Aorta (tissue), 5 donors: ENCODE results near the gene GARS1. TPM values are rescaled to one million over a fixed set of nuclear protein-coding genes. Genes with fewer than 3 reads are reported as not detected.
"Not testable (repeated sequence)": the region's sequence is repeated elsewhere in the genome, so short reads cannot be mapped to it uniquely, and the experiment has no call there.

Experiments used
- ATAC-seq: fragments of 200-7000 bp; cut with Tn5 transposase; one replicate; pipeline ENCODE4 v1.9.1; 2022; ENCODE audit warnings: moderate library complexity; ENCODE audit not compliant: low FRiP score
- DNase-seq, 2 donors: peaks; one replicate each; pipeline ENCODE4 v3.0.0-alpha.2; 2020
- H3K27ac ChIP-seq, 2 donors: one replicate each; pipeline ENCODE4 v1.5.1; 2013; ENCODE audit warnings: low read length in 2 of 2, mild to moderate bottlenecking in 2 of 2, moderate library complexity in 2 of 2, control low read depth in 1 of 2, inconsistent platforms in 1 of 2, low read depth in 1 of 2
- H3K27me3 ChIP-seq, 2 donors: one replicate each; pipeline ENCODE4 v1.6.1; 2013; ENCODE audit warnings: control low read depth in 1 of 2, low read length in 1 of 2, mild to moderate bottlenecking in 1 of 2, moderate library complexity in 1 of 2; ENCODE audit not compliant: insufficient read depth in 2 of 2, control insufficient read depth in 1 of 2
- H3K36me3 ChIP-seq, 2 donors: one replicate each; pipeline ENCODE4 v1.6.1; 2013; ENCODE audit warnings: control low read depth in 1 of 2, low read length in 1 of 2, mild to moderate bottlenecking in 1 of 2; ENCODE audit not compliant: insufficient read depth in 2 of 2, control insufficient read depth in 1 of 2
- H3K4me1 ChIP-seq, 2 donors: one replicate each; pipeline ENCODE4 v1.6.1; 2013; ENCODE audit warnings: low read length in 2 of 2, control low read depth in 1 of 2, mild to moderate bottlenecking in 1 of 2, moderate library complexity in 1 of 2; ENCODE audit not compliant: insufficient read depth in 2 of 2, control insufficient read depth in 1 of 2
- H3K4me3 ChIP-seq, 2 donors: one replicate each; pipeline ENCODE4 v1.5.1; 2013; ENCODE audit warnings: low read length in 2 of 2, control low read depth in 1 of 2, mild to moderate bottlenecking in 1 of 2
- H3K9me3 ChIP-seq: one replicate; pipeline ENCODE4 v1.6.1; 2013; ENCODE audit warnings: mild to moderate bottlenecking, low read length; ENCODE audit not compliant: control insufficient read depth
- WGBS, 2 donors: extraction: QIAGEN DNeasy Blood & Tissue Kit; methylation state at CpG; one replicate each; pipeline ENCODE4 v1.1.7; 2013; 5-methylcytosine and 5-hydroxymethylcytosine counted together
- intact Hi-C, 2 donors: fragments of 100-400 bp; cut with DNase I; formaldehyde crosslinking; loops; one replicate each; pipeline versions ENCODE4 v1.14.2 to v1.15.0; 2022
- polyA plus RNA-seq, 2 donors: library from polyadenylated mRNA; stranded (reverse); fragments of 200-250 nt; gene quantifications; one replicate each; pipeline ENCODE4 v1.2.3, GENCODE V29; 2013
- total RNA-seq, 2 donors: library from RNA; stranded (reverse); fragmentation: NEBNext Ultra II Directional; extraction: Animal tissue kit (Norgen Biotek cat#: 25700); gene quantifications; one replicate each; pipeline ENCODE4 v1.2.1, GENCODE V29; 2021
- donor health status: healthy with polysubstance abuse.
- donor health status: Bipolar disorder and iron deficiency.
- donor health status: DM: no; HTN: no; CAD: no.
- donor health status: DM: no; HTN: no; CAD: no.
- donor health status: DM: yes; HTN: yes; CAD: no.

GARS1 gene
- total and polyA plus RNA-seq, 4 donors, result 33.2 to 73.8 (median 47.1) TPM

DNA sequence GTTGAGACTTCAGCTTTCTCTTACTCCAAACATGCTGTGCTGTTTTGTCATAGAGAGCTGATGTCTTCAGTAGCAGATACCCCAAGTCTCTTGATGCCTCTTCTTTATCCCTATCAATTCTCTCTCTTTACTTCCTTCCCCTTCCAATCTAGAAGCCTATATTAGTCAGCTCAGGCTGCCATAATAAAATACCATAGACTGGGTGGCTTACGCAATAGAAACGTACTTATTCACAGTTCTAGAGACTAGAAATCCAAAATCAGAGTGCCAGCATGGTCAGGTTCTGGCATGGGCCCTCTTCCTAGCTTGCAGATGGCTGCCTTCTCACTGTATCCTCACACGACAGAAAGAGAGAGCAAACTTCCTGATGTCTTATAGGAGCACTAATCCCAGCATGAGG lies 9.0 kb upstream of the GARS1 start:
- 82 to 87% methylated on average over 3 of the region's 3 CpGs for whole genome bisulfite sequencing, 2 donors

GRCh38 chr7:30587547-30587946 lies 7.1 kb upstream of the GARS1 start:
- H3K4me3 ChIP-seq, DNase-seq, H3K27me3 ChIP-seq, H3K36me3 ChIP-seq, ATAC-seq, H3K9me3 ChIP-seq, intact Hi-C loops, H3K27ac ChIP-seq, H3K4me1 ChIP-seq: not testable (repeated sequence)
- 96 to 97% methylated on average over 4 of the region's 4 CpGs for WGBS, 2 donors

More for the DNA sequence above, 9.0 kb upstream of the GARS1 start:
- Histone ChIP-seq H3K36me3 (peaks cover 2% of the 10 kb centered on the region in 2 donors), H3K4me1 (no peaks in the 10 kb centered on the region), H3K4me3 (no peak overlapping the region), H3K9me3 (no peaks in the 10 kb centered on the region), H3K27me3 (no peaks in the 10 kb centered on the region), H3K27ac (no peak overlapping the region)
- ATAC-seq (no peak), DNase-seq (no peak)
- intact Hi-C loops, result no loop called here

DNA sequence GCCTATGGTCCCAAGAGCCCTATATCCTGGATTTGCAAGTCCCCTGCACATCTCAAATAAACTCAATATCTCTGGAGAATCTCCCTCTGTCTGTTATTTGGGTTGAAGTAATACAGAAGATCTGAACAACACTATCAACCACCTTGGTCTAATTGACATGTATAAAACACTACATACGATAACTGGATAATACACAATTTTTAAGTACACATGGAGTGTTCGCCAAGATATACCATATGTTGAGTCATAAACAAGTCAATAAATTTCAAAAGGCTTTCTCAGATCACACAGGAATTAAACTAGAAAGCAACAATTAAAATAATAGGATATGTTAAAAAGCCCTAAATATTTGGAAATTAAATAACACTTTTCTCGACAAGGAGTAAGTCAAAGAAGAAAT lies 5.6 kb upstream of the GARS1 start:
- H3K4me1 ChIP-seq, result no peaks in the 10 kb centered on the region
- no peak for ATAC-seq

GRCh38 chr7:30594048-30594539 lies 584 bp upstream of the GARS1 start:
- intact Hi-C loops, result no loop called here
- Histone ChIP-seq H3K36me3 (no peaks in the 10 kb centered on the region), H3K4me3 (peak overlapping the region; percentile 88 to 93), H3K9me3 (no peaks in the 10 kb centered on the region), H3K4me1 (peaks cover 2 to 3% of the 10 kb centered on the region in 2 donors), H3K27me3 (no peaks in the 10 kb centered on the region), H3K27ac (peak overlapping the region; percentile 44 to 96)
- DNase-seq, result peak; percentile 50 to 67
- WGBS, 2 donors, result 1 to 2% methylated on average over 12 of the region's 12 CpGs
- ATAC-seq, result peak; percentile 59

More for the DNA sequence above, 5.6 kb upstream of the GARS1 start:
- Histone ChIP-seq H3K36me3 (no peaks in the 10 kb centered on the region), H3K4me3 (no peak overlapping the region), H3K27me3 (no peaks in the 10 kb centered on the region), H3K27ac (no peak overlapping the region), H3K9me3 (no peaks in the 10 kb centered on the region)
- WGBS, 2 donors, result 97 to 98% methylated on average over 3 of the region's 3 CpGs
- DNase-seq, result no peak
- intact Hi-C loops, result no loop called here

GRCh38 chr7:30595436-30596013 lies 847 bp downstream of the GARS1 start:
- ATAC-seq (no peak), DNase-seq (no peak)
- H3K27me3 ChIP-seq, result no peaks in the 10 kb centered on the region
- H3K9me3 ChIP-seq, result no peaks in the 10 kb centered on the region
- peaks cover 0 to 4% of the 10 kb centered on the region in 2 donors for H3K36me3 ChIP-seq
- 0 to 1% methylated on average over 13 of the region's 13 CpGs for WGBS, 2 donors
- peak overlapping the region in 1 of 2 donors; percentile 83 for H3K27ac ChIP-seq
- intact Hi-C loops, result no loop called here
- peak overlapping the region; percentile 92 to 93 for H3K4me3 ChIP-seq
- peaks cover 2 to 3% of the 10 kb centered on the region in 2 donors for H3K4me1 ChIP-seq

DNA sequence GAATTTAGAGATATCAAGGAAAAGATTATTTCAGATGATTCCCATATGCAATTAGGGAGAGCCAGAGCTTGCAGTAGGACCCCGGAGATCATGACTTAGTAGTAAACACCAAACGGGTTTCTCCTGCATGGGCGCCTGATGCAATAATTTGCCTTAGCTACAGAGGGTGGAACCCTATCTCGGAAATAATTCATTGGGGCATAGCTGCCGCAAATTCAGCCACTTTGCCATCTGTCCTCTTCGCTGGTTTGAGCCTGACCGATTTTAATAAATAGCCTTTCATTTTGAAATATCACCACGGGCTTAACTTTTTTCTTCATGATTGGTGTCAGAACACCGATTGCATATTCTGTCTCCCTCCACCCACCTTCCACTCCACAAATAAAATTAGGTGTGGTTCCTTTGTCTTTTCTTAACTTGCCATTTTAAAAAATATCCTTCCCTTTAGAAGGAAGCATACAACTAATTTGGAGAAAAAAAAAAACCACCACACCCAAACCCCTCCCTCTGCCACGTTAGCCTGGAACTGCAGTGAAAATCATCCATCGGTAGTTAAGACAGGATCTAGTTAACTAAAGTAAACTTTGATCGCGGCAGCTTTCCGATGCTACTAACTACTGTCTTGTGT lies 1.4 kb downstream of the GARS1 start:
- H3K4me1 ChIP-seq, result peaks cover 2 to 3% of the 10 kb centered on the region in 2 donors
- no peak for DNase-seq
- ATAC-seq, result no peak
- intact Hi-C loops, result no loop called here
- H3K36me3 ChIP-seq, result peaks cover 0 to 4% of the 10 kb centered on the region in 2 donors
- no peaks in the 10 kb centered on the region for H3K27me3 ChIP-seq
- peak overlapping the region; percentile 92 to 93 for H3K4me3 ChIP-seq
- H3K27ac ChIP-seq, result no peak overlapping the region
- WGBS, 2 donors, result 8 to 14% methylated on average over 14 of the region's 14 CpGs
- H3K9me3 ChIP-seq, result no peaks in the 10 kb centered on the region

- 79 to 80% methylated on average over 3 of the region's 3 CpGs for WGBS, 2 donors
- peaks cover 2 to 3% of the 10 kb centered on the region in 2 donors for H3K4me1 ChIP-seq
- H3K9me3 ChIP-seq, result no peaks in the 10 kb centered on the region
- H3K27me3 ChIP-seq, result no peaks in the 10 kb centered on the region
- DNase-seq (no peak), ATAC-seq (no peak)
- H3K27ac ChIP-seq, result no peak overlapping the region
- intact Hi-C loops, result no loop called here
- H3K36me3 ChIP-seq, result peaks cover 0 to 4% of the 10 kb centered on the region in 2 donors
- H3K4me3 ChIP-seq, result no peak overlapping the region
Observed at GRCh38 chr7:30596721-30597120, 2.0 kb downstream of the GARS1 start.

GRCh38 chr7:30598121-30598876 lies 3.6 kb downstream of the GARS1 start:
- no peak for ATAC-seq
- Histone ChIP-seq H3K4me3 (no peak overlapping the region), H3K9me3 (no peaks in the 10 kb centered on the region), H3K27me3 (no peaks in the 10 kb centered on the region), H3K4me1 (peaks cover 2 to 3% of the 10 kb centered on the region in 2 donors), H3K36me3 (peaks cover 0 to 4% of the 10 kb centered on the region in 2 donors), H3K27ac (no peak overlapping the region)
- 68 to 78% methylated on average over 13 of the region's 13 CpGs for WGBS, 2 donors
- DNase-seq, result no peak
- intact Hi-C loops, result no loop called here
